GM10266 (cell line): Measurements from ENCODE around the gene PTPRT.

Experiments
- DNase-seq: peaks from one replicate; pipeline ENCODE4 v3.0.0; 2012; ENCODE audit errors: extremely low spot score
- CTCF ChIP-seq: IDR thresholded peaks from 2 replicates; pipeline ENCODE4 v1.5.1; 2012; ENCODE audit warnings: mild to moderate bottlenecking, low read depth; ENCODE audit not compliant: control insufficient read depth, insufficient read depth; ENCODE audit errors: missing control alignments

Gene PTPRT

GRCh38 chr20:42587427-42587826, 602.3 kb downstream of the PTPRT start:
- no peak for TF ChIP-seq CTCF
- no peak for DNase-seq

- no peak for TF ChIP-seq CTCF
- no peak for DNase-seq
Observed at GRCh38 chr20:42581311-42581710, 608.4 kb downstream of the PTPRT start.

GRCh38 chr20:42576167-42576566, 613.5 kb downstream of the PTPRT start:
- TF ChIP-seq CTCF, result no peak

GRCh38 chr20:42572320-42573016, 617.2 kb downstream of the PTPRT start:
- TF ChIP-seq CTCF, result no peak
- DNase-seq, result no peak

More at GRCh38 chr20:42576167-42576566, 613.5 kb downstream of the PTPRT start:
- no peak for DNase-seq

- TF ChIP-seq CTCF, result no peak
- no peak for DNase-seq
Observed at GRCh38 chr20:42567409-42567808, 622.3 kb downstream of the PTPRT start.

- DNase-seq, result no peak
- no peak for TF ChIP-seq CTCF
Observed at GRCh38 chr20:42565235-42565995, 624.3 kb downstream of the PTPRT start.

- no peak for TF ChIP-seq CTCF
- no peak for DNase-seq
Observed at GRCh38 chr20:42559665-42560064, 630.0 kb downstream of the PTPRT start.
